ENCODE measurements around the gene FTO. TPM values are rescaled to one million over a fixed set of nuclear protein-coding genes. Genes with fewer than 3 reads are reported as not detected.

The FTO gene
- total RNA-seq, 1 experiment from 2014 or later = 78.3 TPM

- BruUV-seq (replicated peaks) = no TSS peak
- Histone ChIP-seq H3K9me3 (no peaks in the 10 kb centered on the region), H3K4me3 (ENCODE audit: low read depth, low read length) (no peak overlapping the region), H3K36me3 (ENCODE audit: control insufficient read depth, insufficient read depth, low read length) (no peaks in the 10 kb centered on the region), H3K27me3 (replicated peaks; ENCODE audit: control insufficient read depth, insufficient read depth, low read length) (no peaks in the 10 kb centered on the region), H3K4me1 (peaks cover 77% of the 10 kb centered on the region)
- intact Hi-C loops (cut with micrococcal nuclease; ENCODE audit: unreplicated experiment) = loop anchor here (1.0 to 10.0 kb wide), 6 partner anchors 108 to 751 kb away; no protein-coding TSS in a partner anchor
- Mint-ChIP-seq H3K9me3 (ENCODE audit: unreplicated experiment) (no peaks in the 10 kb centered on the region), H3K4me3 (ENCODE audit: unreplicated experiment) (peak overlapping the region; percentile 60), H3K36me3 (ENCODE audit: insufficient read depth, unreplicated experiment) (peaks cover 6% of the 10 kb centered on the region), H3K27me3 (ENCODE audit: insufficient read depth, unreplicated experiment) (no peaks in the 10 kb centered on the region), H3K4me1 (ENCODE audit: low read depth, unreplicated experiment) (peaks cover 77% of the 10 kb centered on the region), H3K27ac (ENCODE audit: unreplicated experiment) (peak overlapping the region; percentile 55)
- DNase-seq = peak; percentile 82 to 87
- peak in 1 of 2 experiments; percentile 67 for TF ChIP-seq CTCF (IDR thresholded peaks at IDR 0.05; ENCODE audit: insufficient read depth in 1 of 2, low read depth in 1 of 2, low read length in 1 of 2, severe bottlenecking in 1 of 2, unreplicated experiment in 1 of 2)
- CTCF ChIA-PET = no interaction called here
- POLR2A ChIA-PET = no interaction called here
Observed at GRCh38 chr16:54176376-54176901, 472.5 kb downstream of the FTO start.

- Mint-ChIP-seq H3K4me1 (ENCODE audit: low read depth, unreplicated experiment) (peaks cover 78% of the 10 kb centered on the region), H3K9me3 (ENCODE audit: unreplicated experiment) (peaks cover 4% of the 10 kb centered on the region)
- CTCF ChIA-PET = no interaction called here
Observed at GRCh38 chr16:54177052-54177861, 473.3 kb downstream of the FTO start.

More at GRCh38 chr16:54177052-54177861, 473.3 kb downstream of the FTO start:
- Histone ChIP-seq H3K4me1 (peaks cover 81% of the 10 kb centered on the region), H3K4me3 (ENCODE audit: low read depth, low read length) (no peak overlapping the region), H3K9me3 (no peaks in the 10 kb centered on the region), H3K36me3 (ENCODE audit: control insufficient read depth, insufficient read depth, low read length) (no peaks in the 10 kb centered on the region), H3K27me3 (replicated peaks; ENCODE audit: control insufficient read depth, insufficient read depth, low read length) (no peaks in the 10 kb centered on the region)
- Mint-ChIP-seq H3K27ac (ENCODE audit: unreplicated experiment) (peak overlapping the region; percentile 55), H3K4me3 (ENCODE audit: unreplicated experiment) (peak overlapping the region; percentile 60), H3K27me3 (ENCODE audit: insufficient read depth, unreplicated experiment) (no peaks in the 10 kb centered on the region), H3K36me3 (ENCODE audit: insufficient read depth, unreplicated experiment) (peaks cover 11% of the 10 kb centered on the region)
- intact Hi-C loops (cut with micrococcal nuclease; ENCODE audit: unreplicated experiment) = loop anchor here (2.0 to 10.0 kb wide), 5 partner anchors 108 to 750 kb away; no protein-coding TSS in a partner anchor
- no peak for DNase-seq
- TF ChIP-seq CTCF (IDR thresholded peaks at IDR 0.05; ENCODE audit: insufficient read depth in 1 of 2, low read depth in 1 of 2, low read length in 1 of 2, severe bottlenecking in 1 of 2, unreplicated experiment in 1 of 2) = no peak
- POLR2A ChIA-PET = no interaction called here
- BruUV-seq (replicated peaks) = no TSS peak
